OCI-LY7 (cell line): Measurements from ENCODE around the gene ABCA2. TPM values are rescaled to one million over a fixed set of nuclear protein-coding genes. Genes with fewer than 3 reads are reported as not detected.

Source experiments
- BruUV-seq: library from RNA; stranded (reverse); fragments of 400-500 nt; replicated peaks from 2 replicates; lab custom pipeline; 2021; lab: Mats Ljungman, UMichigan
- CTCF ChIA-PET: fragments of 300-600 bp; sonication (Branson Sonifier 250); formaldehyde crosslinking; loops from one replicate; lab custom pipeline; 2022; ENCODE audit warnings: antibody characterized with exemption; ENCODE audit not compliant: unreplicated experiment; lab: Charles Lee
- POLR2A ChIA-PET: fragments of 300-600 bp; sonication (Branson Sonifier 250); formaldehyde crosslinking; loops from one replicate; lab custom pipeline; 2022; ENCODE audit warnings: antibody characterized with exemption; lab: Charles Lee
- DNase-seq: peaks from one replicate; pipeline ENCODE4 v3.0.0-alpha.2; 2015; ENCODE audit warnings: low spot score
- H2AFZ ChIP-seq: fragments of 200-600 bp; sonication (generic), shearing (Covaris generic); 2 replicates; pipeline ENCODE4 v1.6.1; 2014; ENCODE audit warnings: mild to moderate bottlenecking, antibody characterized with exemption, low read length, moderate library complexity
- H3K27ac ChIP-seq: fragments of 200-600 bp; sonication (generic); 2 replicates; pipeline ENCODE4 v1.5.1; 2014; ENCODE audit warnings: mixed run types, low read depth, mild to moderate bottlenecking, moderate library complexity, low read length, inconsistent platforms; ENCODE audit not compliant: poor library complexity, severe bottlenecking
- H3K36me3 ChIP-seq: fragments of 200-600 bp; sonication (generic); 2 replicates; pipeline ENCODE4 v1.6.1; 2014; ENCODE audit warnings: mild to moderate bottlenecking, antibody characterized with exemption, low read length, moderate library complexity, mixed read lengths; ENCODE audit not compliant: insufficient read depth
- H3K4me1 ChIP-seq: fragments of 200-600 bp; sonication (generic); 2 replicates; pipeline ENCODE4 v1.5.1; 2014; ENCODE audit warnings: mild to moderate bottlenecking, low read length; ENCODE audit not compliant: insufficient read depth, poor library complexity, severe bottlenecking
- H3K4me2 ChIP-seq: fragments of 200-600 bp; sonication (generic); 2 replicates; pipeline ENCODE4 v1.6.1; 2014; ENCODE audit warnings: mild to moderate bottlenecking, low read length
- H3K4me3 ChIP-seq: fragments of 200-600 bp; sonication (generic); 2 replicates; pipeline ENCODE4 v1.5.1; 2014; ENCODE audit warnings: mild to moderate bottlenecking, low read depth, low read length; ENCODE audit not compliant: poor library complexity, severe bottlenecking
- H3K79me2 ChIP-seq: fragments of 200-600 bp; sonication (generic); 2 replicates; pipeline ENCODE4 v1.6.1; 2016; ENCODE audit warnings: low read depth, mild to moderate bottlenecking, low read length, moderate library complexity, mixed read lengths; ENCODE audit not compliant: insufficient read depth
- H3K9me2 ChIP-seq: fragments of 200-600 bp; sonication (generic); 2 replicates; pipeline ENCODE4 v1.6.1; 2016; ENCODE audit warnings: mild to moderate bottlenecking, low read length, mixed read lengths; ENCODE audit not compliant: insufficient read depth
- H3K9me3 ChIP-seq: fragments of 200-600 bp; sonication (generic); 2 replicates; pipeline ENCODE4 v1.6.1; 2014; ENCODE audit warnings: mild to moderate bottlenecking, mixed run types, low read length, mixed read lengths
- H4K20me1 ChIP-seq: fragments of 200-600 bp; sonication (generic); 2 replicates; pipeline ENCODE4 v1.6.1; 2014; ENCODE audit warnings: mild to moderate bottlenecking, antibody characterized with exemption, low read length, moderate library complexity, mixed read lengths; ENCODE audit not compliant: insufficient read depth
- EZH2phosphoT487 ChIP-seq: fragments of 200-600 bp; sonication (generic); IDR thresholded peaks from 2 replicates; pipeline ENCODE4 v1.6.1; 2018; ENCODE audit warnings: low read depth, borderline replicate concordance, mild to moderate bottlenecking, mixed run types, antibody characterized with exemption, low read length, moderate library complexity, mixed read lengths
- intact Hi-C: fragments of 100-400 bp; cut with micrococcal nuclease; formaldehyde crosslinking; loops from one replicate; pipeline ENCODE4 v1.10.0; 2022; ENCODE audit not compliant: unreplicated experiment
- total RNA-seq, 2 experiments: library from RNA; depleted of rRNA in 1 of 2; stranded (reverse); fragments of >200 nt in 1 of 2; shearing (Covaris generic) in 1 of 2; gene quantifications; 2 replicates each; pipeline ENCODE4 v1.2.3, GENCODE V29; 2014 to 2022
- TF ChIP-seq, protein P1 (sequence below): fragments of 200-600 bp; sonication (generic); conservative IDR thresholded peaks from 2 replicates; pipeline ENCODE4 v1.5.1; 2014; ENCODE audit warnings: mild to moderate bottlenecking, antibody characterized with exemption, low read length, moderate library complexity, mixed read lengths

Gene ABCA2
- total RNA-seq, 2 experiments from 2014 or later: 4.1 to 10.6 TPM

DNA sequence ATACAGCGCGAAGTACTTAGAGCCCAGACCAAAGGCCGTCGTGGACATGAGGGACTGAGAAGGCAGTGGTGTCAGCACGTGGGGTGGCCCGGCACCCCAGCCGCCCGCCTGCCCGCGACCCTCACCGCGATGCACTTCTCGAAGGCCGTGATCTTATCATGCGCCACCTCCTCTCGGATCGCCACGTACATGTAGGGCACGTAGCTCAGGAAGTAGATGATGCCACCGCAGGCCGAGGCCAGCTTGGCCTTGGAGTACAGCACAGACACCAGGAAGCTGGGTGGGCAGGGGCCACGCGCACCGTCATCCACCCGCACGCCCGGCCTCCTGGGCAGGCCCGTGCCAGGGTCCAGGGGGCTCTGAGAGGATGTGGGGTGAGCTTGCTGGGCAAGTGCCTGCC, 11.0 kb downstream of the ABCA2 start:
- Histone ChIP-seq H3K4me3 (no peak overlapping the region), H3K9me3 (no peaks in the 10 kb centered on the region), H3K79me2 (no peaks in the 10 kb centered on the region), H3K9me2 (no peaks in the 10 kb centered on the region), H3K36me3 (no peaks in the 10 kb centered on the region), H3K27ac (no peak overlapping the region), H4K20me1 (no peaks in the 10 kb centered on the region), H2AFZ (no peak overlapping the region), H3K4me1 (peaks cover 10% of the 10 kb centered on the region), H3K4me2 (no peak overlapping the region)
- no TSS peak for BruUV-seq
- DNase-seq: no peak
- TF ChIP-seq, protein P1, sequence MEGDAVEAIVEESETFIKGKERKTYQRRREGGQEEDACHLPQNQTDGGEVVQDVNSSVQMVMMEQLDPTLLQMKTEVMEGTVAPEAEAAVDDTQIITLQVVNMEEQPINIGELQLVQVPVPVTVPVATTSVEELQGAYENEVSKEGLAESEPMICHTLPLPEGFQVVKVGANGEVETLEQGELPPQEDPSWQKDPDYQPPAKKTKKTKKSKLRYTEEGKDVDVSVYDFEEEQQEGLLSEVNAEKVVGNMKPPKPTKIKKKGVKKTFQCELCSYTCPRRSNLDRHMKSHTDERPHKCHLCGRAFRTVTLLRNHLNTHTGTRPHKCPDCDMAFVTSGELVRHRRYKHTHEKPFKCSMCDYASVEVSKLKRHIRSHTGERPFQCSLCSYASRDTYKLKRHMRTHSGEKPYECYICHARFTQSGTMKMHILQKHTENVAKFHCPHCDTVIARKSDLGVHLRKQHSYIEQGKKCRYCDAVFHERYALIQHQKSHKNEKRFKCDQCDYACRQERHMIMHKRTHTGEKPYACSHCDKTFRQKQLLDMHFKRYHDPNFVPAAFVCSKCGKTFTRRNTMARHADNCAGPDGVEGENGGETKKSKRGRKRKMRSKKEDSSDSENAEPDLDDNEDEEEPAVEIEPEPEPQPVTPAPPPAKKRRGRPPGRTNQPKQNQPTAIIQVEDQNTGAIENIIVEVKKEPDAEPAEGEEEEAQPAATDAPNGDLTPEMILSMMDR: no peak
- no peak for TF ChIP-seq EZH2phosphoT487
- intact Hi-C loops: no loop called here
- ChIA-PET POLR2A (no interaction called here), CTCF (no interaction called here)

DNA sequence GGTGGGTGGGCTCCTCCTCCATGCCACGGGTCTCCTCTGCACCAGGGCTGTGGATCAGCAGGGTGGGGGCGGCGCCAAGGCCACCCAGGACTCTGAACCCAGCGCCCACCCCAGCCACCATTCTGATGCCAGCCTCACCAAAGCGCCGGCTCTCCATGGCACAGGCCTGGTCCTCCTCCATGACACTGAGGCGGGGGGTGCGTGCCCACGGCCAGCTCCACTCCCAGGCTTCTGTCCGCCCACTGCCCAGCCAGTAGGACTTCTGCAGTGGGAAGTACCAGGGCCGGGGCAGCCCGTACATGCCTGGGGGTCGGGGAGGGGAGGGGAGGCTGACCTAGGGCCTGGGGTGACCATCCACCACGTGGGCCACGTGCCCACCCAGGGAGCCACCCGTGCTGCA, 11.6 kb downstream of the ABCA2 start:
- DNase-seq: no peak
- Histone ChIP-seq H3K36me3 (no peaks in the 10 kb centered on the region), H3K4me3 (no peak overlapping the region), H3K27ac (no peak overlapping the region), H2AFZ (no peak overlapping the region), H4K20me1 (no peaks in the 10 kb centered on the region), H3K79me2 (no peaks in the 10 kb centered on the region), H3K4me1 (peaks cover 10% of the 10 kb centered on the region), H3K9me2 (no peaks in the 10 kb centered on the region), H3K9me3 (no peaks in the 10 kb centered on the region), H3K4me2 (no peak overlapping the region)
- POLR2A ChIA-PET: no interaction called here
- no TSS peak for BruUV-seq
- TF ChIP-seq, protein P1: no peak
- TF ChIP-seq EZH2phosphoT487: no peak
- CTCF ChIA-PET: no interaction called here
- intact Hi-C loops: no loop called here

DNA sequence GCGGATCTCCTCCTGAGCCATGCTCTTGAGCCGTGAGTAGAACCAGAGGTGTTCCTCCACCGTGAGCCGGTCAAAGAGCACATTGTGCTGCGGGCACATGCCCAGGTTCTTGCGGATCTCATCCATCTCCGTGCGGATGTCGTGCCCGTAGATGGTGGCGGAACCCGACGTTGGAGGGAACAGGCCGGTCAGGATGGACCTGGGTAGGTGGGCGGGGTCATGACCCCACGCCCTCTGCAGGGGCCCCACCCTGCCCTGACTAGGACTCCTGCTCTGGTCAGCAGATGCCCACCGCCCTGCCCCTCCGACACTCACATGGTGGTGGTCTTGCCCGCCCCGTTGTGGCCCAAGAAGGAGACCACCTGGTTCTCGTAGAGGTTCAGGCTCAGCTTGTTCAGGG, 12.1 kb downstream of the ABCA2 start:
- H4K20me1 ChIP-seq: no peaks in the 10 kb centered on the region
- H3K27ac ChIP-seq: no peak overlapping the region
- DNase-seq: no peak
- peaks cover 10% of the 10 kb centered on the region for H3K4me1 ChIP-seq
- H3K9me2 ChIP-seq: no peaks in the 10 kb centered on the region
- intact Hi-C loops: no loop called here
- no peaks in the 10 kb centered on the region for H3K9me3 ChIP-seq
- no peak overlapping the region for H3K4me3 ChIP-seq
- no peak for TF ChIP-seq EZH2phosphoT487
- TF ChIP-seq, protein P1: no peak
- H3K36me3 ChIP-seq: no peaks in the 10 kb centered on the region
- ChIA-PET POLR2A (no interaction called here), CTCF (no interaction called here)
- H3K79me2 ChIP-seq: no peaks in the 10 kb centered on the region
- no peak overlapping the region for H2AFZ ChIP-seq
- BruUV-seq: no TSS peak
- H3K4me2 ChIP-seq: no peak overlapping the region
